CD8-positive, alpha-beta memory T cell (primary cell): ENCODE data around the gene ANGEL1. TPM values are rescaled to one million over a fixed set of nuclear protein-coding genes. Genes with fewer than 3 reads are reported as not detected.

ENCODE experiments used
- CTCF ChIA-PET: fragments of 350-600 bp; sonication (Branson Sonifier 250); formaldehyde crosslinking; loops from one replicate; lab custom pipeline; 2021; ENCODE audit warnings: antibody characterized with exemption; lab: Charles Lee
- POLR2A ChIA-PET: fragments of 350-600 bp; sonication (Branson Sonifier 250); formaldehyde crosslinking; loops from one replicate; lab custom pipeline; 2021; ENCODE audit warnings: antibody characterized with exemption; lab: Charles Lee
- DNase-seq, 5 donors: peaks; one replicate each; pipeline versions ENCODE4 v3.0.0 to v3.0.0-alpha.2; 2020 to 2022; ENCODE audit warnings: mixed read lengths in 1 of 5
- H3K27ac ChIP-seq: one replicate; pipeline ENCODE4 v1.7.0; 2013; ENCODE audit warnings: low read depth, mild to moderate bottlenecking, low read length, moderate library complexity
- H3K27me3 ChIP-seq: 2 replicates; pipeline ENCODE4 v1.7.0; 2013; ENCODE audit warnings: low read length, mild to moderate bottlenecking; ENCODE audit not compliant: insufficient read depth, poor library complexity, severe bottlenecking
- H3K36me3 ChIP-seq: 2 replicates; pipeline ENCODE4 v1.7.0; 2013; ENCODE audit warnings: mild to moderate bottlenecking, low read length, moderate library complexity; ENCODE audit not compliant: insufficient read depth
- H3K4me1 ChIP-seq: 2 replicates; pipeline ENCODE4 v1.7.0; 2013; ENCODE audit warnings: mild to moderate bottlenecking, low read length, moderate library complexity; ENCODE audit not compliant: insufficient read depth
- H3K4me3 ChIP-seq: 2 replicates; pipeline ENCODE4 v1.7.0; 2013; ENCODE audit warnings: mild to moderate bottlenecking, low read length
- H3K9me3 ChIP-seq: 2 replicates; pipeline ENCODE4 v1.7.0; 2013; ENCODE audit warnings: mild to moderate bottlenecking, low read length
- H3K27ac Mint-ChIP-seq, 8 donors: one replicate each; pipeline ENCODE4 v1.8.0; 2020 to 2021; ENCODE audit warnings: mixed read lengths in 8 of 8, mild to moderate bottlenecking in 6 of 8, inconsistent platforms in 3 of 8, moderate library complexity in 3 of 8
- H3K27me3 Mint-ChIP-seq, 2 donors: one replicate each; pipeline ENCODE4 v1.8.0; 2020 to 2021; ENCODE audit warnings: mixed read lengths in 2 of 2, mild to moderate bottlenecking in 1 of 2, moderate library complexity in 1 of 2
- H3K36me3 Mint-ChIP-seq, 3 donors: one replicate each; pipeline ENCODE4 v1.8.0; 2020 to 2021; ENCODE audit warnings: mixed read lengths in 3 of 3, inconsistent platforms in 1 of 3, mild to moderate bottlenecking in 1 of 3
- H3K4me1 Mint-ChIP-seq, 3 donors: one replicate each; pipeline ENCODE4 v1.8.0; 2020 to 2021; ENCODE audit warnings: mixed read lengths in 3 of 3, inconsistent platforms in 1 of 3, mild to moderate bottlenecking in 1 of 3
- H3K4me3 Mint-ChIP-seq, 7 donors: one replicate each; pipeline ENCODE4 v1.8.0; 2020 to 2021; ENCODE audit warnings: mixed read lengths in 7 of 7, mild to moderate bottlenecking in 6 of 7, moderate library complexity in 4 of 7, inconsistent platforms in 2 of 7
- H3K9me3 Mint-ChIP-seq, 5 donors: one replicate each; pipeline ENCODE4 v1.8.0; 2020 to 2022; ENCODE audit warnings: mixed read lengths in 5 of 5, mild to moderate bottlenecking in 3 of 5, moderate library complexity in 2 of 5, inconsistent platforms in 1 of 5
- polyA plus RNA-seq: library from polyadenylated mRNA; unstranded; fragments of 300-500 nt; fragmentation: Illumina TruSeq; gene quantifications from one replicate; pipeline ENCODE4 v1.2.3, GENCODE V29; 2021
- total RNA-seq, 2 experiments: library from RNA; stranded (reverse); gene quantifications; one replicate each; pipeline ENCODE4 v1.2.3, GENCODE V29; 2021

ANGEL1 gene
- total and polyA plus RNA-seq, 3 experiments from 2014 or later: 16.0 to 19.7 (median 17.1) TPM

DNA sequence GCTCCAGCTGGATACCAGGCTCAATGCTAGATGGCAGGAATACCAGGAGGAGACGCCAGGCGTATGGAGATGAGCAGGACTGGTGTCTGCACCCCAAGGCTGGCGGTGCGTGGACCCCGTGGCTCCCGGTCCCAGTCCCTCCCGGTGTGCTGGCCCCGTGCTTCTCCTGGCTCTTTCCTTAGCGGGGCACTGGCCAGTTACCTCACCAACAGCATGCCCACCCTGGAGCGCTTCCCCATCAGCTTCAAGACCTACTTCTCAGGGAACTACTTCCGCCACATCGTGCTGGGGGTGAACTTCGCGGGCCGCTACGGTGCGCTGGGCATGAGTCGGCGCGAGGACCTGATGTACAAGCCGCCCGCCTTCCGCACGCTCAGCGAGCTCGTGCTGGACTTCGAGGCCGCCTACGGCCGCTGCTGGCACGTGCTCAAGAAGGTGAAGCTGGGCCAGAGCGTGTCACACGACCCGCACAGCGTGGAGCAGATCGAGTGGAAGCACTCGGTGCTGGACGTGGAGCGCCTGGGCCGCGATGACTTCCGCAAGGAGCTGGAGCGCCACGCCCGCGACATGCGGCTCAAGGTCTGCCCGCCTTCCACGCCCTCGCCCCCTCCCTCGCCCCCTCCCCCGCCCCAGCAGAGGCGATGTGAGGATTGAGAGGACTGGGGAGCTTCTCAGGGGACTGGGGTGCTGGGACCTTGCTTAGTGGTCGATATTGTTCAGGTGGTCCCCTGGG lies 36.8 kb downstream of the ANGEL1 start:
- no peaks in the 10 kb centered on the region for H3K4me1 ChIP-seq
- H3K27me3 ChIP-seq: no peaks in the 10 kb centered on the region
- POLR2A ChIA-PET: no interaction called here
- H3K4me3 ChIP-seq: no peak overlapping the region
- H3K36me3 ChIP-seq: no peaks in the 10 kb centered on the region
- Mint-ChIP-seq H3K36me3 (peaks cover 0 to 9% (median 7%) of the 10 kb centered on the region in 3 donors), H3K4me1 (peaks cover 0 to 5% (median 0%) of the 10 kb centered on the region in 3 donors), H3K27ac (no peak overlapping the region), H3K4me3 (no peak overlapping the region), H3K27me3 (peaks cover 0 to 6% of the 10 kb centered on the region in 2 donors), H3K9me3 (no peaks in the 10 kb centered on the region)
- no peaks in the 10 kb centered on the region for H3K9me3 ChIP-seq
- no peak overlapping the region for H3K27ac ChIP-seq
- CTCF ChIA-PET: interaction anchor here (1.0 to 1.5 kb wide), 2 partner anchors 9 to 30 kb away, joined by 3 read pairs; no protein-coding TSS in a partner anchor
- no peak for DNase-seq

DNA sequence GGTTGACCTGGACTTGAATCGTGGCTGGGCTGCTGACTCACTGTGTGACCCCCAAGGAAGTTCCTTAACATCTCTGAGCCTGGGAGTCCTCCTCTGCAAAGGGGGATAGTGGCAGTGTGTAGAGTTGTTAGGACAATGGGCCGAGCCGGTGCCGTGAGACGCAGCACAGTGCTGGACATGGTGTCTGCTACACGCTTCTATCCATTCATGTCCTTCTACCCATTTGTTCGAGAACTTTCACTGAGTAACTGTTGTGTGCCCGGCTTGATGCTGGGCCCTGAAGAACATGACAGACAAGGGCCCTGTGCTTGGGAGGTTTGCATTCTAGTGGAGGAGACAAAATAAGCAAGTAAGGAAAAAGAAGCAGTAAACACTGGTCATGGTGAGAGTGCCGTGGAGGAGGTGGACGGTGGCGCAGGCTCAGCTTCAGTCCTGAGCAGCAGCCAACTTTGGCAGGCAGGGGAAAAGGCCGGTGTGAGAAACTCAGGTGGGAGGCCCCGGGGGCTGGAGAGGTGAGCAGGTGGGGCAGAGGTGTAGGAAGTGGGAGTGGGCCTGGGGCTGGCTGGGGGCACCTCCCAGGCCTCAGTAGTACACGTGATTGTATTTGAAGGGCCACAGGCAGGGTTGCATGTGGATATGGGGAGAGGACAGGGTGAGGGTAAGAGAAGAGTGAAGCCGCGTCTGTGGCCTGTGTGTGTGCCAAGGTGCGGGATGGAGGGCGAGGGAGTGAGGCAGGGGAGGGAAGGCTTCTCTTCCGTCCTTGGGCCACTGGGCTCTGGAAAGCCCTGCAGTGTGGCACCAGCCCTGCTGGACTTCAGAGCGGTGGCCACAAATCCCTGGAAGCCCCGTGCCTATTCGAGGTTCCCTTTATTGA lies 37.6 kb downstream of the ANGEL1 start:
- POLR2A ChIA-PET: no interaction called here
- H3K27me3 Mint-ChIP-seq: peaks cover 0 to 8% of the 10 kb centered on the region in 2 donors
- H3K4me3 Mint-ChIP-seq: no peak overlapping the region
- no peaks in the 10 kb centered on the region for H3K9me3 Mint-ChIP-seq
- CTCF ChIA-PET: interaction anchor here (1.0 kb wide), 1 partner anchor 31 kb away, joined by 3 read pairs; no protein-coding TSS in a partner anchor
- no peak overlapping the region for H3K4me3 ChIP-seq
- H3K4me1 Mint-ChIP-seq: no peaks in the 10 kb centered on the region
- no peak overlapping the region for H3K27ac ChIP-seq
- no peak overlapping the region for H3K27ac Mint-ChIP-seq
- DNase-seq: no peak
- peaks cover 0 to 2% (median 2%) of the 10 kb centered on the region in 3 donors for H3K36me3 Mint-ChIP-seq
- no peaks in the 10 kb centered on the region for H3K27me3 ChIP-seq
- H3K36me3 ChIP-seq: no peaks in the 10 kb centered on the region
- no peaks in the 10 kb centered on the region for H3K9me3 ChIP-seq
- no peaks in the 10 kb centered on the region for H3K4me1 ChIP-seq

DNA sequence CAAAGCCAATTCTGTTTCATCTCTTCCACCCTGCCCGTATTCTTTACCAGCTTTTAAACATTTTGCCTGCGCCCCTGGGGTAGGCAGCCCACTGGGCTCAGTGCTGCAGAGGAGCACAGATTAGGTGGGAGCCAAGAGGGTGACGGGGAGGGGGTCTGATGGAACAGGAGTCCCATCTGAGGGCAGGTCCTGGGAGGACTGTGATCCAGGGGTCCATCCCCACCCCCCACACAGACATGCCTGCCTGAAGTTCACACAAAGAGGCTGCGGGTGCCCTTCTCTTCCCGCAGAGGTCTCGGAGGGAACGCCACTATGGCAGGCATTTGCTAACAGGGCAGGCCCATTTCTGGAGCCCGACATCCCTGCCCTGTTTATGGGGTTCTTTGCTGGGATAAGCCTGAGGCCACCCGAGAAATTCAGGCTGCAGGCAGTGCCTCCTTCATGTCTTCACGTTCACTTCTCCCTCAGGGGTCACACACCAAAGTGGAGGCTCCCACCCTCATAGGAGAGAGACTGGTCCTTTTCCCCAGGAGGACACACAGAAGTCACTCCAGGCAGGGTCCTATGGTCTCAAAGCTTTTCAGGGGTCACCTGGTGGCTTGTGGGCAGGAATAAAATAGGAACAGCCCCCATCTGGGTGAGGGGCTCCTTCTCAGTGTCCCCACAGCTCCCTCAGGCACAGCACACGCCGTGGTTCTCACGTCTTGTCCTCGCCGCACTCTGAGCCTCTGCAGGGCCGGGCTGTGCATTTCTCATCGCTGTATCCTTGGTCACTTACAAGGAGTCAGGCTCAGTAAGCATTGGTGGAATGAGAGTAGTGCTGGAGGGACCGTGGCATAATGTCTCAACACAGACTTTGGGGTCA lies 38.5 kb downstream of the ANGEL1 start:
- Mint-ChIP-seq H3K27ac (peak overlapping the region in 1 of 8 donors; percentile 68), H3K9me3 (no peaks in the 10 kb centered on the region), H3K36me3 (peaks cover 0 to 2% (median 2%) of the 10 kb centered on the region in 3 donors), H3K27me3 (peaks cover 0 to 8% of the 10 kb centered on the region in 2 donors), H3K4me1 (peaks cover 0 to 2% (median 1%) of the 10 kb centered on the region in 3 donors), H3K4me3 (no peak overlapping the region)
- Histone ChIP-seq H3K27ac (no peak overlapping the region), H3K27me3 (no peaks in the 10 kb centered on the region), H3K4me1 (peaks cover 3% of the 10 kb centered on the region), H3K4me3 (no peak overlapping the region), H3K36me3 (no peaks in the 10 kb centered on the region), H3K9me3 (no peaks in the 10 kb centered on the region)
- no peak for DNase-seq
- POLR2A ChIA-PET: no interaction called here
- CTCF ChIA-PET: interaction anchor here (1.5 kb wide), 1 partner anchor 11 kb away, joined by 4 read pairs; no protein-coding TSS in a partner anchor

DNA sequence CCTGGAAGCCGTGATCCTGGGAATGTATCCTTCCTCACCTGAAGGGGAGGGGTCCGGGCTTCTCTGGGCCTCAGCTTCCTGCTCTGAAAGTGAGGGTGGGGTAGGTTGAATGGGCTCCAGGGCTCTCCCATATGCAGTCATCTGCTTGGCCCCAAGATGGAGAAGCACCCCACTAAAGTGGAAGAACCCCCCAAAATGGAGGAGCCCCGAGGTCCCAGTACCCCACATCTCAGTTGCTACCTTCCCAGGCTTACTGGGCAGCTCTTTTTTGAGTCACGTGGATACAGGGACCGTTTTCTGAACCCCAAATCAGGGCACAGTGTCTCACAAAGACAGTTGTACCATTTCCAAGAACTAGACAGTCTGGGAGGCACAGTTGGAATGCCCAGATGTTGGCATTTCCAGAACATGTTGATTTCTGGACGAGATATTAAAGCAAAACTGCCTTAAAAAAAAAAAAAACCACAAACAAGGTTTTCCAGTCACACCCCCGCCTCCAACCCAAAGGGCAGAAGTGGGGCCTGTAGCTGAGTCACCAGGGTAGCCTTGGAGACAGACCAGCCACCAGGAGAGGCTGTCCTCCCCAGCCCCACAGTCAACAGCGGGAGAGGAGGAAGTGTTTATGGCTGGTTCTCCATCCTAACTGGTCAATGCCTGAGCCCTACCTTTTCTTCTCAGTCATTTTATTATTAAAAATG lies 39.3 kb downstream of the ANGEL1 start:
- peaks cover 11% of the 10 kb centered on the region for H3K4me1 ChIP-seq
- DNase-seq: no peak
- H3K27me3 ChIP-seq: no peaks in the 10 kb centered on the region
- CTCF ChIA-PET: interaction anchor here (1.5 kb wide), 1 partner anchor 11 kb away, joined by 4 read pairs; no protein-coding TSS in a partner anchor
- peaks cover 0 to 8% of the 10 kb centered on the region in 2 donors for H3K27me3 Mint-ChIP-seq
- H3K4me1 Mint-ChIP-seq: peaks cover 4 to 11% (median 10%) of the 10 kb centered on the region in 3 donors
- no peaks in the 10 kb centered on the region for H3K9me3 Mint-ChIP-seq
- no peak overlapping the region for H3K27ac ChIP-seq
- no peak overlapping the region for H3K4me3 Mint-ChIP-seq
- no peaks in the 10 kb centered on the region for H3K9me3 ChIP-seq
- no peaks in the 10 kb centered on the region for H3K36me3 ChIP-seq
- POLR2A ChIA-PET: interaction anchor here (0.6 kb wide), 1 partner anchor 59 kb away, joined by 3 read pairs; no protein-coding TSS in a partner anchor
- no peak overlapping the region for H3K4me3 ChIP-seq
- peak overlapping the region in 1 of 8 donors; percentile 68 for H3K27ac Mint-ChIP-seq
- H3K36me3 Mint-ChIP-seq: peaks cover 0 to 2% (median 0%) of the 10 kb centered on the region in 3 donors

DNA sequence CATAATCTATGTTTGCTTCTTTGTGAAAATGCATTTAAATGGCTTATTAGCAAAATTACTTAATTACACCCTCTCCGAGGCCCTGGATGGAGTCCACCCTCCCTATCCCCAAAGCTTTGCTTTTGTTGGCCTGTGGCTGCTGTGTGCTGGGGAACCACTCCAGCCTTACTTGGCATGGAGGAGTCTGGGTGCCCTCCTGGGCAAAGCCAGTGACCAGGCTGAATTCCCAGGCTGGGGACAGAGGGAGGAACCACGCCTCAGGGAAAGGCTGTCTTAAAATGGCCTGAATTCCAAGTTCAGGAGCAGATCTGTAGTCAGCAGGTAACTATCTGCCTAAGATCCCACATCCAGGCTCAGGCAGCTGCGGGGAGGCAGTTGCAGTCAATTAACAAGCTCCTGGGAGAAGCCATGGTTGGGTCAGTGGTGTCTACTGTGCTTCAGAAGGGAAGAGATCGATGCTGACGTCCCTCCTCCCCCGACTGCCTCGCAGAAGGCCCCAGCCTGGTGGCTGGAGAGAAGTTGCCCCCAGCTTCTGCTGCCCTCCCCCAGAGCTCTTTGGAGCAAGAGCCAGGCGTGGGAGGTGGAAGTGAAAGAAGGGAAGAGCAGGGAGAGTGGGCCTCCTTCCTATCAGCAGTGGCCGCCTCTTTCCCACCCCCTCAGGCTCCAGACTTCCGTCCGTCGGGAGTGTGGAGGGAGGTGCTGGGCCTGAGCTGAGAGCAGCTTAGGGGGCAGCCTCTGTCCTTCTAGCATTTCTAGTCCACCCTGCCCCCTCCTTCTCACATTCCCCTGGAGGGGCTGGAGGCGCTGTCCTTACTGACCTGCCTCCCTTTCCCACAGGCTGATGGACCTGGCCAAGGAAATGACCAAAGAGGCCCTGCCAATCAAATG lies 40.1 kb downstream of the ANGEL1 start:
- Mint-ChIP-seq H3K4me3 (no peak overlapping the region), H3K27me3 (peaks cover 0 to 8% of the 10 kb centered on the region in 2 donors), H3K27ac (peak overlapping the region in 1 of 8 donors; percentile 54), H3K36me3 (peaks cover 0 to 2% (median 0%) of the 10 kb centered on the region in 3 donors), H3K4me1 (peaks cover 11 to 19% (median 15%) of the 10 kb centered on the region in 3 donors), H3K9me3 (no peaks in the 10 kb centered on the region)
- Histone ChIP-seq H3K4me3 (no peak overlapping the region), H3K4me1 (peaks cover 19% of the 10 kb centered on the region), H3K36me3 (no peaks in the 10 kb centered on the region), H3K9me3 (no peaks in the 10 kb centered on the region), H3K27me3 (no peaks in the 10 kb centered on the region), H3K27ac (peak overlapping the region; percentile 14)
- no peak for DNase-seq
- ChIA-PET POLR2A (interaction anchor here (0.6 kb wide), 1 partner anchor 58 kb away, joined by 3 read pairs; no protein-coding TSS in a partner anchor), CTCF (interaction anchor here (0.8 to 1.5 kb wide), 2 partner anchors 12 kb away, joined by 3 to 4 read pairs; no protein-coding TSS in a partner anchor)

DNA sequence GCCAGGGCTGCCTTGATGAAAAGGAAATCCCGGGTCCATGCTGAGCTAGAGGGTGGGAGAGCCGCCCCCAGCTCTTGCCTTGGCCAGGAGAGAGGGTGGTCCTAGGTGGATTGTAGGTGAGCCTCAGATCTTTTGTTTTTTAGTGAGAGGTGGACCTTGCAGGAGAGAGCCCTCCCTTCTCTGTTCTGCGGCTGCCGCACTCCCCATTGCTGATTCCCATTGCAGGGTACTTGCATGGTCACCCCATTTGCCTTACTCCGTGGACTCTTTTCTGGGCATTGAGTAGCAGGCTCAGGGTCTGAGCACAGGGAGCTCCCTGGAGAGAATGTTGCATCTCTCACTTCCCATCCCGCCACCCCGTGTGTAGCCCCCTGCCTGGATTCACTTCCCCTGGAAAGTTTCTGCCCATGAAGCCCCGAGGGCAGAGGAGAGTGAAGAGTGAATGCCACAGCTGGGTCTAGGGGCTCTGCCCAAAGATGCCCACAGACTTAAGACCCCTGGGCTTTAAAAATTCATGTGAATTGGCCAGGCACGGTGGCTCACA lies 41.2 kb downstream of the ANGEL1 start:
- POLR2A ChIA-PET: no interaction called here
- CTCF ChIA-PET: interaction anchor here (0.8 kb wide), 1 partner anchor 13 kb away, joined by 3 read pairs; no protein-coding TSS in a partner anchor
- Histone ChIP-seq H3K9me3 (no peaks in the 10 kb centered on the region), H3K4me1 (peaks cover 19% of the 10 kb centered on the region), H3K27me3 (no peaks in the 10 kb centered on the region), H3K27ac (no peak overlapping the region), H3K4me3 (no peak overlapping the region), H3K36me3 (no peaks in the 10 kb centered on the region)
- Mint-ChIP-seq H3K27ac (peak overlapping the region in 2 of 8 donors; percentile 55 to 74), H3K4me3 (no peak overlapping the region), H3K36me3 (peaks cover 0 to 2% (median 0%) of the 10 kb centered on the region in 3 donors), H3K4me1 (peaks cover 14 to 19% (median 15%) of the 10 kb centered on the region in 3 donors), H3K27me3 (peaks cover 0 to 8% of the 10 kb centered on the region in 2 donors), H3K9me3 (no peaks in the 10 kb centered on the region)
- DNase-seq: no peak
